ENCODE measurements around the gene LENEP. TPM values are rescaled to one million over a fixed set of nuclear protein-coding genes. Genes with fewer than 3 reads are reported as not detected.

The LENEP gene
- total RNA-seq, 2 donors from 2014 or later, result not detected

DNA sequence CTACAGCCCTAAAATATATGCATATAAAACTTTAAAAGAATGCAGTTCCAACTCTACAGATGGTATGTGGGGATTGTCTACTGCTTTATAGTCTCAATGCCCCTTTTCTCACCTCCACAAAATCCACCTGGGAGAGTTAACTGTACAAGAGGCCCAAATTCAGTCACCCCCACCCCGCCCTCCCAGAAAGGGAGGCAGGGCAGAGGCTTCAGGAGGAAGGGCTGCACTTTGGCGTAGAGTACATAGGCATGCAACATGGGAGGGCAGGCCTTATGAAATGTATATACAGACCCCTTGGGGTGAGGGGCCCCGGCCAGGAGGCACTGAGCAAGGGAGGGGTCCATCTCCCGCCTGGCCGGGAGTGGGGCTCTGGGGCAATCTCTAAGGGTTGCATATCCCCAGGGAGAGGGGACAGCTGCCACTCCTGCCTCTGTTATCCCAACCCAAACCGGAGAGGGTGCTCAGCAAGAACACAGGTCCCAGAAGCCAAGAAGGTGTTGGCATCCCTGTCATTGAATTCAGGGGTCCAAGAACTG lies 30.5 kb upstream of the LENEP start:
- no peaks in the 10 kb centered on the region for H3K9me3 ChIP-seq
- whole genome bisulfite sequencing, 2 donors, result 69 to 74% methylated on average over 6 of the region's 6 CpGs
- TF ChIP-seq POLR2A (IDR thresholded peaks at IDR 0.05), result no peak
- TF ChIP-seq, protein P1, sequence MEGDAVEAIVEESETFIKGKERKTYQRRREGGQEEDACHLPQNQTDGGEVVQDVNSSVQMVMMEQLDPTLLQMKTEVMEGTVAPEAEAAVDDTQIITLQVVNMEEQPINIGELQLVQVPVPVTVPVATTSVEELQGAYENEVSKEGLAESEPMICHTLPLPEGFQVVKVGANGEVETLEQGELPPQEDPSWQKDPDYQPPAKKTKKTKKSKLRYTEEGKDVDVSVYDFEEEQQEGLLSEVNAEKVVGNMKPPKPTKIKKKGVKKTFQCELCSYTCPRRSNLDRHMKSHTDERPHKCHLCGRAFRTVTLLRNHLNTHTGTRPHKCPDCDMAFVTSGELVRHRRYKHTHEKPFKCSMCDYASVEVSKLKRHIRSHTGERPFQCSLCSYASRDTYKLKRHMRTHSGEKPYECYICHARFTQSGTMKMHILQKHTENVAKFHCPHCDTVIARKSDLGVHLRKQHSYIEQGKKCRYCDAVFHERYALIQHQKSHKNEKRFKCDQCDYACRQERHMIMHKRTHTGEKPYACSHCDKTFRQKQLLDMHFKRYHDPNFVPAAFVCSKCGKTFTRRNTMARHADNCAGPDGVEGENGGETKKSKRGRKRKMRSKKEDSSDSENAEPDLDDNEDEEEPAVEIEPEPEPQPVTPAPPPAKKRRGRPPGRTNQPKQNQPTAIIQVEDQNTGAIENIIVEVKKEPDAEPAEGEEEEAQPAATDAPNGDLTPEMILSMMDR (IDR thresholded peaks at IDR 0.05), result no peak
- intact Hi-C loops (cut with DNase I), result loop anchor here (5.0 kb wide), 1 partner anchor 49 kb away; no protein-coding TSS in a partner anchor
- peaks cover 7 to 30% of the 10 kb centered on the region in 2 donors for H3K36me3 ChIP-seq (replicated peaks in 1 of 2; ENCODE audit: insufficient read depth in 1 of 2, low read depth in 2 of 2)
- H3K27ac ChIP-seq, result peak overlapping the region in 3 of 4 donors; percentile 96 to 99 (median 99)
- no peak for DNase-seq
- peaks cover 24% of the 10 kb centered on the region for H3K4me1 ChIP-seq
- H3K4me3 ChIP-seq, result no peak overlapping the region
- no peaks in the 10 kb centered on the region for H3K27me3 ChIP-seq
- ATAC-seq, result no peak

DNA sequence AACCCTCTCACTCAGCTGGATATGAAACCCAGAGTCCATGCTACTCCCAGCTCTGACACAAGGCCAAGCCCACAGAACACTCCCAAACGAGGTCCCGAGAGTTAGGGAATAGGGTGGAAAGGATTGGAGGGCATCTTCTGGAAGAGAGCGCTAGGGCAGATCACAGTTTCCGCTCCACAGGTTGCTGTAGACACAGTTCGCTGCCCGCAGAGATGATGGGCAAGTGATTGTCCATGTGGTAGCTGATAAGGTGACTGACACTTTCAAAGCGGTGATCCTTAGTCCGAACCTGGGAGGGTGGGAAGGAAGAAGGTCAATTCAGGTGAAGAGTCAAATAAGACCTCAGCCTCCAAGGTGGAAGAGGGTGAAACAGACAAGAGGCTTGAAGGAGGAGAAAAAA lies 29.7 kb upstream of the LENEP start:
- H3K36me3 ChIP-seq (replicated peaks in 1 of 2; ENCODE audit: insufficient read depth in 1 of 2, low read depth in 2 of 2), result peaks cover 7 to 33% of the 10 kb centered on the region in 2 donors

DNA sequence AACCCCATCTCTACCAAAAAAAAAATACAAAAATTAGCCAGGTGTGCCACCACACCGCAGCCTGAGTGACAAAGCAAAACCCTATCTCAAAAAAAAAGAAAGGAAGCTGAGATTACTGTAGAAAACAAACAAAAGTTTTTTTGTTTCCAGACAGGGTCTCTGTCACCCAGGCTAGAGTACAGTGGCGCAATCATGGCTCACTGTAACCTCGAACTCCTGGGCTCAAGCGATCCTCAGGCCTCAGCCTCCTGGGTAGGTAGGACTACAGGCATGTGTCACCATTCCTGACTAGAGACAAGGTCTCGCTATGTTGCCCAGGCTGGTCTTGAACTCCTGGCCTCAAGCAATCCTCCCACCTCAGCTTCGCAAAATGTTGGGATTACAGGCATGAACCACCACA lies 29.0 kb upstream of the LENEP start:
- no peaks in the 10 kb centered on the region for H3K9me3 ChIP-seq
- H3K27me3 ChIP-seq, result no peaks in the 10 kb centered on the region
- H3K4me3 ChIP-seq, result no peak overlapping the region
- H3K4me1 ChIP-seq, result peaks cover 27% of the 10 kb centered on the region
- H3K36me3 ChIP-seq (replicated peaks in 1 of 2; ENCODE audit: insufficient read depth in 1 of 2, low read depth in 2 of 2), result peaks cover 7 to 30% of the 10 kb centered on the region in 2 donors
- DNase-seq (no peak), ATAC-seq (no peak)
- WGBS, 2 donors, result 65 to 68% methylated on average over 4 to 6 of the region's 6 CpGs
- intact Hi-C loops (cut with DNase I), result loop anchor here (5.0 kb wide), 1 partner anchor 48 kb away; no protein-coding TSS in a partner anchor
- H3K27ac ChIP-seq, result no peak overlapping the region
- no peak for TF ChIP-seq POLR2A (IDR thresholded peaks at IDR 0.05)
- TF ChIP-seq, protein P1 (IDR thresholded peaks at IDR 0.05), result no peak

More for the DNA sequence above, 29.7 kb upstream of the LENEP start:
- Histone ChIP-seq H3K4me1 (peaks cover 24% of the 10 kb centered on the region), H3K27me3 (no peaks in the 10 kb centered on the region), H3K4me3 (no peak overlapping the region), H3K27ac (no peak overlapping the region), H3K9me3 (no peaks in the 10 kb centered on the region)
- ATAC-seq (no peak), DNase-seq (no peak)
- intact Hi-C loops (cut with DNase I), result loop anchor here (5.0 kb wide), 1 partner anchor 49 kb away; no protein-coding TSS in a partner anchor
- WGBS, 2 donors, result 68 to 71% methylated on average over 8 of the region's 8 CpGs
- no peak for TF ChIP-seq POLR2A (IDR thresholded peaks at IDR 0.05)
- TF ChIP-seq, protein P1 (IDR thresholded peaks at IDR 0.05), result no peak

DNA sequence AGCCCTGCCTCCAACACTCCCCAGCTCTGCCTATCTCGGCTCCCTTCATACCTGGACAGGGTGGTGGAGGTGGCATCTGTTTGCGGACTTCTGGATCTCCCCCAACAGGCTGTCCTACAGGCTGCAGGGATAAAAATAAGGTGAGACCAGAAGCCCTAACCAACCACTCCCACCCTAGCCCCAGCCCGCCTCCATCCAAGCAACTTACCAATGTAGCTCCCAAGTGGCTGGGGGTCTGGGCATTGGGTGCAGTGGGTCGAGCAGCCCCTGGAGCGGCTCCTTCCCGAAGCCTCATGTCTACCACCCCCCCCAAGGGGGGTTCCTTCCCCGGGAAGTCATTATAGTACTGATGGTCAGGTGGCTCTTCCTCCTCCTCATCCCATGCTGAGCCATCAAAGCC lies 27.3 kb upstream of the LENEP start:
- H3K4me3 ChIP-seq, result no peak overlapping the region
- TF ChIP-seq, protein P1 (IDR thresholded peaks at IDR 0.05), result no peak
- TF ChIP-seq POLR2A (IDR thresholded peaks at IDR 0.05), result no peak
- WGBS, 2 donors, result 80 to 88% methylated on average over 4 to 7 of the region's 7 CpGs
- H3K4me1 ChIP-seq, result peaks cover 35% of the 10 kb centered on the region
- no peak for DNase-seq
- H3K27me3 ChIP-seq, result no peaks in the 10 kb centered on the region
- peaks cover 7 to 30% of the 10 kb centered on the region in 2 donors for H3K36me3 ChIP-seq (replicated peaks in 1 of 2; ENCODE audit: insufficient read depth in 1 of 2, low read depth in 2 of 2)
- H3K9me3 ChIP-seq, result no peaks in the 10 kb centered on the region
- no peak overlapping the region for H3K27ac ChIP-seq
- intact Hi-C loops (cut with DNase I), result no loop called here
- ATAC-seq, result no peak
